ENCODE measurements around the gene GOLGA6B. TPM values are rescaled to one million over a fixed set of nuclear protein-coding genes. Genes with fewer than 3 reads are reported as not detected.
"Not testable (repeated sequence)": the region's sequence is repeated elsewhere in the genome, so short reads cannot be mapped to it uniquely, and the experiment has no call there.

The GOLGA6B gene
- total RNA-seq, 1 donor from 2014 or later = not detected

- DNase-seq (ENCODE audit: low read depth) = not testable (repeated sequence)
Measured at GRCh38 chr15:72665706-72666105, 11.2 kb downstream of the GOLGA6B start.

- DNase-seq (ENCODE audit: low read depth) = not testable (repeated sequence)
Measured at GRCh38 chr15:72669803-72670202, 15.3 kb downstream of the GOLGA6B start.

- DNase-seq (ENCODE audit: low read depth) = peak; percentile 79
Measured at GRCh38 chr15:72670656-72671352, 16.3 kb downstream of the GOLGA6B start.

- DNase-seq (ENCODE audit: low read depth) = no peak
Measured at GRCh38 chr15:72671525-72671924, 17.0 kb downstream of the GOLGA6B start.

GRCh38 chr15:72676838-72677237 is 22.3 kb downstream of the GOLGA6B start:
- DNase-seq (ENCODE audit: low read depth) = no peak

- DNase-seq (ENCODE audit: low read depth) = no peak
Measured at GRCh38 chr15:72680931-72681330, 26.4 kb downstream of the GOLGA6B start.

GRCh38 chr15:72682772-72683171 is 28.3 kb downstream of the GOLGA6B start:
- no peak for DNase-seq (ENCODE audit: low read depth)

GRCh38 chr15:72685301-72685924 is 30.9 kb downstream of the GOLGA6B start:
- DNase-seq (ENCODE audit: low read depth) = no peak

- DNase-seq (ENCODE audit: low read depth) = peak; percentile 93
Measured at GRCh38 chr15:72685925-72686794, 31.7 kb downstream of the GOLGA6B start, which contains the start of the genes BBS4 and HIGD2B. BBS4 (plus strand) TSS chr15:72686207; CDS start chr15:72686228, 21 bp downstream. HIGD2B (minus strand) TSS chr15:72686182; CDS start chr15:72676374, 9,808 bp downstream.

- no peak for DNase-seq (ENCODE audit: low read depth)
Measured at GRCh38 chr15:72688697-72689096, 34.2 kb downstream of the GOLGA6B start.

GRCh38 chr15:72690938-72691337 is 36.4 kb downstream of the GOLGA6B start:
- no peak for DNase-seq (ENCODE audit: low read depth)

GRCh38 chr15:72698938-72699337 is 44.4 kb downstream of the GOLGA6B start:
- no peak for DNase-seq (ENCODE audit: low read depth)

- no peak for DNase-seq (ENCODE audit: low read depth)
Measured at GRCh38 chr15:72700076-72700475, 45.6 kb downstream of the GOLGA6B start.

- peak; percentile 17 for DNase-seq (ENCODE audit: low read depth)
Measured at GRCh38 chr15:72706266-72706665, 51.8 kb downstream of the GOLGA6B start.

- not testable (repeated sequence) for DNase-seq (ENCODE audit: low read depth)
Measured at GRCh38 chr15:72708551-72709303, 54.2 kb downstream of the GOLGA6B start.

Other genes with a start within 250 kb of the GOLGA6B start
- gene ARIH1, start 180.4 kb upstream of the GOLGA6B start, total RNA-seq = 32.6 and 40.4 TPM in 2 replicates
- gene HIGD2B, start 31.5 kb downstream of the GOLGA6B start, total RNA-seq = not detected in 2 replicates
- gene BBS4, start 31.5 kb downstream of the GOLGA6B start, total RNA-seq = 32.1 and 33.9 TPM in 2 replicates
- gene ADPGK, start 129.1 kb downstream of the GOLGA6B start, total RNA-seq = 36.2 and 40.1 TPM in 2 replicates